ENCODE measurements around the gene LAT. TPM values are rescaled to one million over a fixed set of nuclear protein-coding genes. Genes with fewer than 3 reads are reported as not detected.
"Not testable (repeated sequence)": the region's sequence is repeated elsewhere in the genome, so short reads cannot be mapped to it uniquely, and the experiment has no call there.

LAT gene
- total RNA-seq, 1 donor, result 1.4 TPM

DNA sequence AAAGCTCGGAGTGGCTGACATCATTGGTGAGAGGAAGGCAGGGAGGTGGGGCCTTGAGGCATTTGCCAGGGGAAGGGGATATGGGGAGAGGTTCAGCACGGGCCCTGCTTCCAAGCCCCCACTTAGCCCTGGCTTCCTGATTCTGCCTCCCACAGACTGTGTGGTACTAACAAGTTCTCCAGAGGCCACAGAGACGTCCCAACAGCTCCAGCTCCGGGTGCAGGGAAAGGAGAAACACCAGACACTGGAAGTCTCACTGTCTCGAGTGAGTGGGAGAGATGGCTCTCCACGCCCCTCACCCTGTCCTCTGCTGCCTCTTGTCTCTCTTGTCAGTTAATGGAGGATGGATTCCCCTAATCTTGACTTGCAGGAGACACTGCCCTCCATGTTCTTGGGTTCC is 26.0 kb upstream of the LAT start:
- Histone ChIP-seq H3K27ac (ENCODE audit: low read depth, low read length) (no peak overlapping the region), H3K4me3 (ENCODE audit: insufficient read depth, low read length) (no peak overlapping the region), H2AFZ (ENCODE audit: low read length) (no peak overlapping the region)

DNA sequence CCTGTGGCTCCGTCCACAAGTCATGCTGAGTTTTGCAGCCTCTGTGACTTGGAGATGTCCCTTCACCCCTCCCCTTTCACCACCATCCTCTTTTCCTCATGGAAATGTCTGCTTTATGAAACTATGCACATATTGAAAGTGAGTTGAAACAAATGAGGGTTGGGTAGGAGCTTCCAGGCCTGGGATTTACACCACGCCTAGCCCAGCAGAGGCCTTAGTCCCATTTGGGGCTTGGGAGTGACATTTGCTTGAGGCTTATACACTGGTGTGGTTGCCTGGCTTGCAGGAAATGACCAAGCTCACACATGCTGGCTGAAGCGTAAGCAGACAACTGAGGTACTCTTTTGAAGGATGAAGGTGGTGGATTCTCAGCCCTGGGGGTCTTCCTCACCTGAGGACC is 20.8 kb upstream of the LAT start:
- Histone ChIP-seq H3K9me3 (ENCODE audit: low read depth, low read length) (no peaks in the 10 kb centered on the region), H3K27ac (ENCODE audit: low read depth, low read length) (no peak overlapping the region), H3K27me3 (ENCODE audit: insufficient read depth, low read length) (no peaks in the 10 kb centered on the region), H4K20me1 (ENCODE audit: insufficient read depth, low read length) (no peaks in the 10 kb centered on the region), H3K4me1 (ENCODE audit: insufficient read depth, low read length) (no peaks in the 10 kb centered on the region), H3K4me3 (ENCODE audit: insufficient read depth, low read length) (no peak overlapping the region), H2AFZ (ENCODE audit: low read length) (no peak overlapping the region), H3K79me2 (ENCODE audit: insufficient read depth, low read length) (peaks cover 2% of the 10 kb centered on the region), H3K36me3 (ENCODE audit: insufficient read depth, low read length) (peaks cover 37% of the 10 kb centered on the region), H3K4me2 (ENCODE audit: insufficient read depth, low read length) (no peak overlapping the region)
- no peak for DNase-seq (ENCODE audit: insufficient read length, low spot score, missing footprints)
- TF ChIP-seq, protein P1, sequence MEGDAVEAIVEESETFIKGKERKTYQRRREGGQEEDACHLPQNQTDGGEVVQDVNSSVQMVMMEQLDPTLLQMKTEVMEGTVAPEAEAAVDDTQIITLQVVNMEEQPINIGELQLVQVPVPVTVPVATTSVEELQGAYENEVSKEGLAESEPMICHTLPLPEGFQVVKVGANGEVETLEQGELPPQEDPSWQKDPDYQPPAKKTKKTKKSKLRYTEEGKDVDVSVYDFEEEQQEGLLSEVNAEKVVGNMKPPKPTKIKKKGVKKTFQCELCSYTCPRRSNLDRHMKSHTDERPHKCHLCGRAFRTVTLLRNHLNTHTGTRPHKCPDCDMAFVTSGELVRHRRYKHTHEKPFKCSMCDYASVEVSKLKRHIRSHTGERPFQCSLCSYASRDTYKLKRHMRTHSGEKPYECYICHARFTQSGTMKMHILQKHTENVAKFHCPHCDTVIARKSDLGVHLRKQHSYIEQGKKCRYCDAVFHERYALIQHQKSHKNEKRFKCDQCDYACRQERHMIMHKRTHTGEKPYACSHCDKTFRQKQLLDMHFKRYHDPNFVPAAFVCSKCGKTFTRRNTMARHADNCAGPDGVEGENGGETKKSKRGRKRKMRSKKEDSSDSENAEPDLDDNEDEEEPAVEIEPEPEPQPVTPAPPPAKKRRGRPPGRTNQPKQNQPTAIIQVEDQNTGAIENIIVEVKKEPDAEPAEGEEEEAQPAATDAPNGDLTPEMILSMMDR (IDR thresholded peaks at IDR 0.05; ENCODE audit: extremely low read depth, low read depth, low read length), result no peak

More for the DNA sequence above, 26.0 kb upstream of the LAT start:
- Histone ChIP-seq H3K36me3 (ENCODE audit: insufficient read depth, low read length) (peaks cover 54% of the 10 kb centered on the region), H3K4me2 (ENCODE audit: insufficient read depth, low read length) (no peak overlapping the region), H3K27me3 (ENCODE audit: insufficient read depth, low read length) (no peaks in the 10 kb centered on the region), H4K20me1 (ENCODE audit: insufficient read depth, low read length) (no peaks in the 10 kb centered on the region), H3K4me1 (ENCODE audit: insufficient read depth, low read length) (no peaks in the 10 kb centered on the region), H3K79me2 (ENCODE audit: insufficient read depth, low read length) (peaks cover 2% of the 10 kb centered on the region), H3K9me3 (ENCODE audit: low read depth, low read length) (no peaks in the 10 kb centered on the region)
- DNase-seq (ENCODE audit: insufficient read length, low spot score, missing footprints), result no peak
- TF ChIP-seq, protein P1 (IDR thresholded peaks at IDR 0.05; ENCODE audit: extremely low read depth, low read depth, low read length), result no peak

DNA sequence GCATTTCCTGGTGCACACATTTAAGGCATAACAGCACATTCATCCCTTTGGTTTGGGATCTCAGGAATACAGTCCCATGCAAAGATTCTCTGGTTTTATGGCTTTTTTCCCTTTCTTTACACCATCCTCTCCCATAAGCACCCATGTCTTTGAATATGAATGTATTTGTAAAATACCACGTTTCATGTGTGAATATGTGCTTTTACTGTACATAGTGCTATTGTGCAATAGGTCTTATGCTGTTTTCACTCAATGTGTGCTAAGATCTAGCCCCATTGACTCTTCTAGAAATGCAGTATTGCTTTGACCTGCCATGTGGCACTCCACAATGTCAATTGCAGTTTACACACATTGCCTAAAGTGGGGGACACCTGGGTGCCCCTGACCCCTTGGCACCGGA is 20.4 kb upstream of the LAT start:
- H3K9me3 ChIP-seq (ENCODE audit: low read depth, low read length), result no peaks in the 10 kb centered on the region
- no peaks in the 10 kb centered on the region for H4K20me1 ChIP-seq (ENCODE audit: insufficient read depth, low read length)
- peaks cover 2% of the 10 kb centered on the region for H3K79me2 ChIP-seq (ENCODE audit: insufficient read depth, low read length)
- no peak overlapping the region for H3K4me2 ChIP-seq (ENCODE audit: insufficient read depth, low read length)
- no peak overlapping the region for H2AFZ ChIP-seq (ENCODE audit: low read length)
- H3K27ac ChIP-seq (ENCODE audit: low read depth, low read length), result no peak overlapping the region
- H3K36me3 ChIP-seq (ENCODE audit: insufficient read depth, low read length), result peaks cover 33% of the 10 kb centered on the region
- no peak overlapping the region for H3K4me3 ChIP-seq (ENCODE audit: insufficient read depth, low read length)
- DNase-seq (ENCODE audit: insufficient read length, low spot score, missing footprints), result no peak
- TF ChIP-seq, protein P1 (IDR thresholded peaks at IDR 0.05; ENCODE audit: extremely low read depth, low read depth, low read length), result no peak
- no peaks in the 10 kb centered on the region for H3K27me3 ChIP-seq (ENCODE audit: insufficient read depth, low read length)
- no peaks in the 10 kb centered on the region for H3K4me1 ChIP-seq (ENCODE audit: insufficient read depth, low read length)

DNA sequence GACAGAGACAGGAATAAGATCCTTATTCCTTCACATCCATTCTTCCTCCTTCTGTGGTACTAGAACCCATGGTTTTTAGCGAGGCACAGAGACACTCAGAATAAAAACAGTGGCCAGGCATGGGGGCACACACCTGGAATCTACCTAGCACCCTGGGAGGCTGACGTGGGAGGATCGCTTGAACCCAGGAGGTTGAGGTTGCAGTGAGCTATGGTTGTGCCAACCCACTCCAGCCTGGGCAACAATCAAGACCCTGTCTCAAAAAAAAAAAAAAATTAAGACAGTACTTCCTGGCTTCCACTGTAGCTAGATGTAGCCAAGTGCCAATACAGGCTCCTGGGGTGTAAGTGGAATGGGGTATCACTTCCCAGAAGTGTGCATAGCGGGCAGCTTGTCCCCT is 17.7 kb upstream of the LAT start:
- DNase-seq (ENCODE audit: insufficient read length, low spot score, missing footprints), result no peak
- H3K36me3 ChIP-seq (ENCODE audit: insufficient read depth, low read length), result peaks cover 26% of the 10 kb centered on the region
- H2AFZ ChIP-seq (ENCODE audit: low read length), result no peak overlapping the region
- TF ChIP-seq, protein P1 (IDR thresholded peaks at IDR 0.05; ENCODE audit: extremely low read depth, low read depth, low read length), result no peak
- H3K27ac ChIP-seq (ENCODE audit: low read depth, low read length), result no peak overlapping the region
- H3K9me3 ChIP-seq (ENCODE audit: low read depth, low read length), result no peaks in the 10 kb centered on the region
- H3K27me3 ChIP-seq (ENCODE audit: insufficient read depth, low read length), result no peaks in the 10 kb centered on the region
- no peaks in the 10 kb centered on the region for H4K20me1 ChIP-seq (ENCODE audit: insufficient read depth, low read length)
- no peak overlapping the region for H3K4me3 ChIP-seq (ENCODE audit: insufficient read depth, low read length)
- H3K4me2 ChIP-seq (ENCODE audit: insufficient read depth, low read length), result no peak overlapping the region
- H3K79me2 ChIP-seq (ENCODE audit: insufficient read depth, low read length), result no peaks in the 10 kb centered on the region
- no peaks in the 10 kb centered on the region for H3K4me1 ChIP-seq (ENCODE audit: insufficient read depth, low read length)

DNA sequence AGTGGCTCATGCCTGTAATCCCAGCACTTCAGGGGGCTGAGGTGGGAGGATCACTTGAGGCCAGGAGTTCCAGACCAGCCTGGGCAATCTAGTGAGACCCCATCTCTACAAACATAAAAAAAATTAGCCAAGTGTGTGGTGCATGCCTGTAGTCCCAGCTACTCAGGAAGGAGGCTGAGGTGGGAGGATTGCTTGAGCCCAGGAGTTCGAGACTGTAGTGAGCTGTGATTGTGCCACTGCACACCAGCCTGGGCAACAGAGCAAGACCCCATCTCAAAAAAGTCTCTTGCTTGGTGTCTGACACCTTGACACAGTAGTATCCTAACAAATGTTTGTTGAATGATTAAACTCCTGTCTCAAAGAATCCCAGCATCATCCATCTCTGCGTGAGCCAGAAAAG is 15.2 kb upstream of the LAT start:
- H3K4me1 ChIP-seq (ENCODE audit: insufficient read depth, low read length); H3K9me3 ChIP-seq (ENCODE audit: low read depth, low read length); H3K36me3 ChIP-seq (ENCODE audit: insufficient read depth, low read length); H3K4me3 ChIP-seq (ENCODE audit: insufficient read depth, low read length); DNase-seq (ENCODE audit: insufficient read length, low spot score, missing footprints); H3K27ac ChIP-seq (ENCODE audit: low read depth, low read length); H3K79me2 ChIP-seq (ENCODE audit: insufficient read depth, low read length); H2AFZ ChIP-seq (ENCODE audit: low read length); H3K27me3 ChIP-seq (ENCODE audit: insufficient read depth, low read length); H4K20me1 ChIP-seq (ENCODE audit: insufficient read depth, low read length); H3K4me2 ChIP-seq (ENCODE audit: insufficient read depth, low read length): not testable (repeated sequence)

Data from osteoblast (primary cell).